ENCODE data around the gene NDNF. TPM values are rescaled to one million over a fixed set of nuclear protein-coding genes. Genes with fewer than 3 reads are reported as not detected.

The NDNF gene
- total RNA-seq, 4 donors from 2014 or later, result 1.0 to 8.4 (median 1.4) TPM

GRCh38 chr4:121061861-121062260, 10.5 kb downstream of the NDNF start:
- no peak for DNase-seq
- H3K4me1 ChIP-seq, result peaks cover 0 to 20% (median 0%) of the 10 kb centered on the region in 3 donors

GRCh38 chr4:121061215-121061614, 11.1 kb downstream of the NDNF start:
- intact Hi-C loops (cut with DNase I), result no loop called here
- H3K4me1 ChIP-seq, result peaks cover 0 to 20% (median 0%) of the 10 kb centered on the region in 3 donors
- no peak for DNase-seq
- no peak overlapping the region for H3K4me3 ChIP-seq
- H3K27ac ChIP-seq, result peak overlapping the region in 1 of 4 donors; percentile 34
- no peaks in the 10 kb centered on the region for H3K36me3 ChIP-seq
- no peak for TF ChIP-seq CTCF (IDR thresholded peaks at IDR 0.05)
- TF ChIP-seq POLR2A (IDR thresholded peaks at IDR 0.05), result no peak
- H3K27me3 ChIP-seq, result peaks cover 0 to 70% (median 0%) of the 10 kb centered on the region in 4 donors
- no peaks in the 10 kb centered on the region for H3K9me3 ChIP-seq
- WGBS, 2 donors, result 74 to 84% methylated on average over 11 to 12 of the region's 12 CpGs

More at GRCh38 chr4:121061861-121062260, 10.5 kb downstream of the NDNF start:
- Histone ChIP-seq H3K27ac (peak overlapping the region in 2 of 4 donors; percentile 2 to 42), H3K9me3 (no peaks in the 10 kb centered on the region), H3K27me3 (peaks cover 0 to 70% (median 0%) of the 10 kb centered on the region in 4 donors), H3K4me3 (no peak overlapping the region), H3K36me3 (no peaks in the 10 kb centered on the region)
- intact Hi-C loops (cut with DNase I), result no loop called here
- TF ChIP-seq POLR2A (IDR thresholded peaks at IDR 0.05) (no peak), CTCF (IDR thresholded peaks at IDR 0.05) (no peak)
- 28 to 34% methylated on average over 3 of the region's 3 CpGs for WGBS, 2 donors

GRCh38 chr4:121057466-121057922, 14.8 kb downstream of the NDNF start:
- WGBS, 2 donors, result 39 to 48% methylated on average over 5 to 9 of the region's 9 CpGs
- no peaks in the 10 kb centered on the region for H3K36me3 ChIP-seq
- no peaks in the 10 kb centered on the region for H3K9me3 ChIP-seq
- H3K27me3 ChIP-seq, result peaks cover 0 to 62% (median 0%) of the 10 kb centered on the region in 4 donors
- no peak for DNase-seq
- intact Hi-C loops (cut with DNase I), result no loop called here
- TF ChIP-seq CTCF (IDR thresholded peaks at IDR 0.05), result no peak
- TF ChIP-seq POLR2A (IDR thresholded peaks at IDR 0.05), result no peak
- H3K27ac ChIP-seq, result no peak overlapping the region
- no peak overlapping the region for H3K4me3 ChIP-seq
- H3K4me1 ChIP-seq, result peaks cover 0 to 18% (median 0%) of the 10 kb centered on the region in 3 donors

- WGBS, 2 donors, result 82 to 94% methylated on average over 3 of the region's 3 CpGs
- TF ChIP-seq CTCF (IDR thresholded peaks at IDR 0.05), result no peak
- TF ChIP-seq POLR2A (IDR thresholded peaks at IDR 0.05), result no peak
- Histone ChIP-seq H3K27me3 (peaks cover 0 to 62% (median 0%) of the 10 kb centered on the region in 4 donors), H3K36me3 (no peaks in the 10 kb centered on the region), H3K4me3 (no peak overlapping the region), H3K9me3 (no peaks in the 10 kb centered on the region), H3K27ac (no peak overlapping the region), H3K4me1 (peaks cover 0 to 4% (median 0%) of the 10 kb centered on the region in 3 donors)
- intact Hi-C loops (cut with DNase I), result no loop called here
- no peak for DNase-seq
Measured at GRCh38 chr4:121056066-121056465, 16.3 kb downstream of the NDNF start.

DNA sequence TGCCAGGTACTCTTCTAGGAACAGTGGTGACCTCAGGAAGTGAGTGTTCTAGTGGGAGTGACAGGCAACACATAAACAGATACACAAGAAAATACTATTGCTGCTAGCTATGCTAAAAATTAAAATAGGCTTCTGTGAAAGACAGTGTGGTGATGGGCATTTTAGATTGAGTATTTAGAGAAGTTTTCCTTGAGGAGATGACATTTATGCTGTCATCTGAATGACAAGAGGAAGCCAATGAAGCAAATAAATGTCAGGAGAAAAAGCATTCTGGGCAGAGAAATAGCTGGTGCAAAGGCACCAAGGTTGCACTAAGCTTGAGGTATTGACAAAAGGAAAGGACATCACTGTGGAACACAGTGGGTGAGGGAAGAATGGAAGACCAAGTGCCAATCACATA, 18.0 kb downstream of the NDNF start:
- Histone ChIP-seq H3K36me3 (no peaks in the 10 kb centered on the region), H3K27ac (no peak overlapping the region), H3K4me3 (no peak overlapping the region), H3K27me3 (peaks cover 0 to 48% (median 0%) of the 10 kb centered on the region in 4 donors), H3K9me3 (no peaks in the 10 kb centered on the region), H3K4me1 (peaks cover 0 to 4% (median 0%) of the 10 kb centered on the region in 3 donors)
- TF ChIP-seq POLR2A (IDR thresholded peaks at IDR 0.05) (no peak), CTCF (IDR thresholded peaks at IDR 0.05) (no peak)
- intact Hi-C loops (cut with DNase I), result no loop called here
- DNase-seq, result no peak

Data from esophagus squamous epithelium (tissue), 5 donors.